Uterus (tissue), 2 donors: ENCODE results near the gene UBC.
"Not testable (repeated sequence)": the region's sequence is repeated elsewhere in the genome, so short reads cannot be mapped to it uniquely, and the experiment has no call there.

Source experiments
- POLR2A ChIP-seq, 2 donors: fragments of 450-650 bp; IDR thresholded peaks; one replicate each; pipeline ENCODE4 v1.6.1; 2016; ENCODE audit warnings: antibody characterized with exemption in 2 of 2, mild to moderate bottlenecking in 1 of 2, moderate library complexity in 1 of 2
- TF ChIP-seq, protein P1 (sequence below), 4 experiments: fragments of 200-600 bp in 2 of 4; fragments of 450-650 bp in 2 of 4; sonication (generic) in 2 of 4; IDR thresholded peaks; one replicate each; pipeline ENCODE4 v1.5.1; 2016 to 2019; ENCODE audit warnings: antibody characterized with exemption in 4 of 4, mild to moderate bottlenecking in 2 of 4, moderate library complexity in 1 of 4

DNA sequence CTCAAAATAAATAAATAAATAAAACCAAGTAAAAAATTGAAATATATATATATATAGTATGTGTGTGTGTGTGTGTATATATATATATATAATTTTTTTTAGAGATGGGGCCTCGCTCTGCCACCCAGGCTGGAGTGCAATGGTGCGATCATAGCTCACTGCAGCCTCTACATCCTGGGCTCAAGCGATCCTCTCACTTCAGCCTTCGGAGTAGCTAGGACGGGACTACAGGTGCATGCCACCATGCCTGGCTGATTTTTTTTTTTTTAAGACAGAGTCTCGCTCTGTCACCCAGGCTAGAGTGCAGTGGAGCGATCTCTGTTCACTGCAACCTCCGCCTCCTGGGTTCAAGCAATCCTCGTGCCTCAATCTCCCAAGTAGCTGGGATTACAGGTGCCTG, 26.7 kb downstream of the UBC start:
- TF ChIP-seq, protein P1, sequence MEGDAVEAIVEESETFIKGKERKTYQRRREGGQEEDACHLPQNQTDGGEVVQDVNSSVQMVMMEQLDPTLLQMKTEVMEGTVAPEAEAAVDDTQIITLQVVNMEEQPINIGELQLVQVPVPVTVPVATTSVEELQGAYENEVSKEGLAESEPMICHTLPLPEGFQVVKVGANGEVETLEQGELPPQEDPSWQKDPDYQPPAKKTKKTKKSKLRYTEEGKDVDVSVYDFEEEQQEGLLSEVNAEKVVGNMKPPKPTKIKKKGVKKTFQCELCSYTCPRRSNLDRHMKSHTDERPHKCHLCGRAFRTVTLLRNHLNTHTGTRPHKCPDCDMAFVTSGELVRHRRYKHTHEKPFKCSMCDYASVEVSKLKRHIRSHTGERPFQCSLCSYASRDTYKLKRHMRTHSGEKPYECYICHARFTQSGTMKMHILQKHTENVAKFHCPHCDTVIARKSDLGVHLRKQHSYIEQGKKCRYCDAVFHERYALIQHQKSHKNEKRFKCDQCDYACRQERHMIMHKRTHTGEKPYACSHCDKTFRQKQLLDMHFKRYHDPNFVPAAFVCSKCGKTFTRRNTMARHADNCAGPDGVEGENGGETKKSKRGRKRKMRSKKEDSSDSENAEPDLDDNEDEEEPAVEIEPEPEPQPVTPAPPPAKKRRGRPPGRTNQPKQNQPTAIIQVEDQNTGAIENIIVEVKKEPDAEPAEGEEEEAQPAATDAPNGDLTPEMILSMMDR (IDR thresholded peaks at IDR 0.05), result not testable (repeated sequence)
- TF ChIP-seq POLR2A (IDR thresholded peaks at IDR 0.05), result not testable (repeated sequence)
